ENCODE data around the gene PTPRE.

GRCh38 chr10:127877116-127877515 is 29.8 kb upstream of the PTPRE start:
- TF ChIP-seq CTCF (conservative IDR thresholded peaks at IDR 0.05), result no peak
- no peak for TF ChIP-seq ZFX (IDR thresholded peaks at IDR 0.05)

Data from C4-2B (cell line).